Progenitor cell of endocrine pancreas (in vitro differentiated cells): ENCODE measurements around the gene HEY2. TPM values are rescaled to one million over a fixed set of nuclear protein-coding genes. Genes with fewer than 3 reads are reported as not detected.

ENCODE experiments used
- DNase-seq: peaks from one replicate; pipeline ENCODE4 v3.0.0; 2021; ENCODE audit warnings: low spot score; ENCODE audit not compliant: unreplicated experiment
- H3K27ac Mint-ChIP-seq: 2 replicates; pipeline ENCODE4 v1.8.0; 2021; ENCODE audit warnings: mild to moderate bottlenecking, moderate library complexity, mixed read lengths
- H3K27me3 Mint-ChIP-seq: 2 replicates; pipeline ENCODE4 v1.8.0; 2021; ENCODE audit warnings: mixed read lengths
- H3K36me3 Mint-ChIP-seq: 2 replicates; pipeline ENCODE4 v1.8.0; 2022; ENCODE audit warnings: mixed read lengths; ENCODE audit not compliant: insufficient read depth
- H3K4me1 Mint-ChIP-seq: 2 replicates; pipeline ENCODE4 v1.8.0; 2021; ENCODE audit warnings: low read depth, mixed read lengths
- H3K4me3 Mint-ChIP-seq: 2 replicates; pipeline ENCODE4 v1.8.0; 2021; ENCODE audit warnings: low read depth, mild to moderate bottlenecking, moderate library complexity, mixed read lengths
- H3K9me3 Mint-ChIP-seq: 2 replicates; pipeline ENCODE4 v1.8.0; 2021; ENCODE audit warnings: low read depth, mixed read lengths
- CTCF ChIP-seq: fragments of 200-600 bp; sonication (generic); IDR thresholded peaks from one replicate; pipeline ENCODE4 v1.5.0; 2021; ENCODE audit warnings: antibody characterized with exemption, mild to moderate bottlenecking; ENCODE audit not compliant: unreplicated experiment
- total RNA-seq: library from RNA; stranded (reverse); gene quantifications from 2 replicates; pipeline ENCODE4 v1.2.1, GENCODE V29; 2021

The HEY2 gene
- total RNA-seq, 1 donor from 2014 or later, result 1.4 TPM

DNA sequence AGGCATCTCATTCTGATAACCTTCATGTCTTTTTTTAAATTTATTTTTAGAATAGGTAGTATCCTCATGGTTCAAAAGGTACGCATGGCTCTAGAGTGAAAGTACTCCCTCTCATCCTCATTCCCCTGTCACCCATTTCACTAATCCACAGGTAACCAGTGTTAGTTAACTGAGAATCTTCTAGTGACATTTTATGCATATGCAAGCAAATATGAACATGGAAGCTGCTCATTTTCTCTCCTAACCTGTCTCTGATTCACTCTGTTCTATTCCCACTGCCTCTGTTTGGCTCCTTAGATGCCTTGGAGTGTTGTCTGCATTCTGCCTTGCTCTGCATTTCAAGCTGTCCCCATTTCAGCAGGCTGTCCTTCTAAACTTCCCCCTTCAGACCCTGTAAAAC lies 45.9 kb downstream of the HEY2 start:
- TF ChIP-seq CTCF, result no peak
- Mint-ChIP-seq H3K36me3 (no peaks in the 10 kb centered on the region), H3K9me3 (no peaks in the 10 kb centered on the region), H3K27me3 (no peaks in the 10 kb centered on the region), H3K4me1 (peaks cover 23% of the 10 kb centered on the region), H3K27ac (no peak overlapping the region), H3K4me3 (no peak overlapping the region)
- no peak for DNase-seq

DNA sequence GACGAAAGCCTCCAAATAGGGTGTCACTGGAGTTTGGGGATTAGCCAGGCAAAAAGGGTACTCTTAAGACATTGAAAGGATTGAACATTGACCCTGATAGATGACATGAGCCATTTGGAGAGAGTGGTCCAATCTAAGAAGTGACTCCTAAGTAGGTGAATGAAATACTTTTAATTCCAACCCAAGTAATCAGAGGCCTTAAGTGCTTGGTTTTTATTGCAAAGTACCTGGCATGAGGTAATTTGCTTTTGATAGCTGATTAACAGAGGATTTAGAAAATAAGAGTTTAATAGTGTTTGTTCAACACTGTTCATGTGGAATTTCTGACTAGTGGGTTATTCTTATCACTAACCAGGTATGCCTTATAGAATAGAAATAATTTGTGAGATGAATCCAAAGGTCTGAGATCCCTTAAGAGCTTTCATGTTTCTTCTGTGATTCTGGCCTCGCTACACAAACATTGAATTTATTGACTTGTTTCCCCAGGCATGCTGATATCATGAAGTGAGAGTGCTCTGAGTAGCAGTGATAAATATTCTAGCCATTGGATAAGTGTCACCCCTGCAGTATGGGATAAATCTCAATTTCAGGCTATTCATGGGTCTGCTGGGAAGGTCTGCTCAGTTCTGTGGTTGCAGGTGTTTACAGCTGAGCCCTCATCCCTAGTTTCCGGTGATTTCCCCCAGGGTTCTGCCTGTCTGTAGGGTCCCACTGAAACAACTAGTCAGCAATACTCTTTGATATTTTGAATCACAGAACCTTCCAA lies 47.9 kb downstream of the HEY2 start:
- H3K9me3 Mint-ChIP-seq, result no peaks in the 10 kb centered on the region
- H3K27me3 Mint-ChIP-seq, result no peaks in the 10 kb centered on the region
- no peak for DNase-seq
- TF ChIP-seq CTCF, result no peak
- no peaks in the 10 kb centered on the region for H3K36me3 Mint-ChIP-seq
- H3K4me1 Mint-ChIP-seq, result peaks cover 22% of the 10 kb centered on the region
- H3K4me3 Mint-ChIP-seq, result no peak overlapping the region
- H3K27ac Mint-ChIP-seq, result no peak overlapping the region

- Mint-ChIP-seq H3K4me1 (peaks cover 22% of the 10 kb centered on the region), H3K27ac (no peak overlapping the region), H3K4me3 (no peak overlapping the region), H3K27me3 (no peaks in the 10 kb centered on the region), H3K36me3 (no peaks in the 10 kb centered on the region), H3K9me3 (no peaks in the 10 kb centered on the region)
- DNase-seq, result no peak
- no peak for TF ChIP-seq CTCF
Measured at GRCh38 chr6:125797886-125798444, 48.5 kb downstream of the HEY2 start.

DNA sequence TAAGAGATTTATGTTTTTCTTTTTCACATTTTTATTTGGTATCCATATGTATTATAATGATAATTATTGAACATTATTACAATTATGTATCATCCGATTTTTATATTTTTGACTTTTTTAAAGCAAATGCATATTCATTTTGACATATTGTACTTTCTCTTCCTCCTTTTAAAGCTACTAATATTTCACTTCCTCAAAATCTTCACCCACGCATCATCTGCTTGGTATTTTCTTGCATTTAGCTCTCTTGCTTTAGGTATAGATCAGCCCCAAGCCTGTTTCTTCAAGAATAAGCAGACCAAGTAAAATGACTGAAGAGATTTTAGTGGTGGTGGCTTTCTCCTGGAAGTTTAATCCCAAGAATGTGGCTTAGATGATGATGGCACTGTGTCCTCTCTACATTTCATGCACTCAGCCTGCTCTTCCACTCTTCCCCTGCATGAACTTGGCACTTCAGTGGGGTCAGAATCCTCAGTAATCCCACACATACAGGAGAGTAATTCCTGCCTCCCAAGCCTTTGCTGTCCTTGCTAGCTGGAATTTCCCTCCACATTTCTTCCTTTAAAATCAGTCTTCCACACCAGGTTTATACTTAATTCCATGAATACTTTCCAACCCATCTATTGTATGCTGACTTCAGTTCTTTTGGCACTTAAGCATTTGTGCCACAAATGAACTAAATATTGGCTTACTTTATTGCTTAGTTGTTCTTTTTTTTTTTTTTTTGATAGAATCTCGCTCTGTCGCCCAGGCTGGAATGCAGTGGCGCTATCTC lies 49.5 kb downstream of the HEY2 start:
- Mint-ChIP-seq H3K27ac (no peak overlapping the region), H3K4me1 (peaks cover 22% of the 10 kb centered on the region), H3K9me3 (no peaks in the 10 kb centered on the region), H3K27me3 (no peaks in the 10 kb centered on the region), H3K4me3 (no peak overlapping the region), H3K36me3 (no peaks in the 10 kb centered on the region)
- no peak for DNase-seq
- TF ChIP-seq CTCF, result no peak

- Mint-ChIP-seq H3K9me3 (no peaks in the 10 kb centered on the region), H3K27me3 (no peaks in the 10 kb centered on the region), H3K4me1 (peaks cover 15% of the 10 kb centered on the region), H3K27ac (no peak overlapping the region), H3K4me3 (no peak overlapping the region), H3K36me3 (peaks cover 1% of the 10 kb centered on the region)
- TF ChIP-seq CTCF, result no peak
- DNase-seq, result no peak
Measured at GRCh38 chr6:125802383-125802782, 53.0 kb downstream of the HEY2 start.
